WERI-Rb-1 (cell line): Measurements from ENCODE around the gene LRTM2.

Source experiments
- DNase-seq: peaks from one replicate; pipeline ENCODE4 v3.0.0-alpha.2; 2020
- H3K27ac ChIP-seq: fragments of 250-450 bp; sonication (Bioruptor Pico); 2 replicates; pipeline ENCODE4 v1.5.1; 2020; ENCODE audit warnings: mild to moderate bottlenecking, moderate library complexity
- H3K27me3 ChIP-seq: fragments of 250-450 bp; sonication (Bioruptor Pico); 2 replicates; pipeline ENCODE4 v1.5.1; 2021; ENCODE audit warnings: mild to moderate bottlenecking, low read depth, moderate library complexity; ENCODE audit not compliant: insufficient read depth, severe bottlenecking
- H3K36me3 ChIP-seq: fragments of 250-450 bp; sonication (Bioruptor Pico); 2 replicates; pipeline ENCODE4 v1.5.1; 2020; ENCODE audit warnings: mild to moderate bottlenecking, moderate library complexity
- H3K4me3 ChIP-seq: 2 replicates; pipeline ENCODE4 v1.5.1; 2011; ENCODE audit warnings: low read depth, mild to moderate bottlenecking, control low read depth, low read length
- H3K9me3 ChIP-seq: fragments of 250-450 bp; sonication (Bioruptor Pico); 2 replicates; pipeline ENCODE4 v1.5.1; 2021; ENCODE audit warnings: mild to moderate bottlenecking, moderate library complexity; ENCODE audit not compliant: severe bottlenecking
- TF ChIP-seq, protein P1 (sequence below): IDR thresholded peaks from 2 replicates; pipeline ENCODE4 v1.5.1; 2011; ENCODE audit warnings: low read depth, mild to moderate bottlenecking, control low read depth, inconsistent platforms, low read length

The LRTM2 gene

DNA sequence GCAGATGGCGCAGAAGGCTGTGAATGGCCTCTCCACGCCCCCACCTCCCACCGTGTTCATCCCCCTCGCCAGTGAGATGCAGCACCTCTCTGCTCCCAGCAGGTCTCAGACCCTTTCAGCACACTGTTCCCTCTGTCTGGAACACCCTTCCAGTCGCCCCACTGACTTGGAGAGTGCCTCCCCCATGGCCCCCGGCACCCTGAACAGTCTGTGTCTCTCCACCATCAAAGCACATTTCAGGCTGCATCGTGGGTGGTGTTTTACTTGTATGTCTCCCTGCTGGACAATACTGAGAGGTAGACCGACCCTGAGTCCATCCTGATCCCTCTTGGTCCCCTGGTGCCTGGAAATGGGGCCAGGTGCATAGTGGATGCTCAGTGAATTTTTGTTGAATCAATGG lies 63.1 kb downstream of the LRTM2 start:
- TF ChIP-seq, protein P1, sequence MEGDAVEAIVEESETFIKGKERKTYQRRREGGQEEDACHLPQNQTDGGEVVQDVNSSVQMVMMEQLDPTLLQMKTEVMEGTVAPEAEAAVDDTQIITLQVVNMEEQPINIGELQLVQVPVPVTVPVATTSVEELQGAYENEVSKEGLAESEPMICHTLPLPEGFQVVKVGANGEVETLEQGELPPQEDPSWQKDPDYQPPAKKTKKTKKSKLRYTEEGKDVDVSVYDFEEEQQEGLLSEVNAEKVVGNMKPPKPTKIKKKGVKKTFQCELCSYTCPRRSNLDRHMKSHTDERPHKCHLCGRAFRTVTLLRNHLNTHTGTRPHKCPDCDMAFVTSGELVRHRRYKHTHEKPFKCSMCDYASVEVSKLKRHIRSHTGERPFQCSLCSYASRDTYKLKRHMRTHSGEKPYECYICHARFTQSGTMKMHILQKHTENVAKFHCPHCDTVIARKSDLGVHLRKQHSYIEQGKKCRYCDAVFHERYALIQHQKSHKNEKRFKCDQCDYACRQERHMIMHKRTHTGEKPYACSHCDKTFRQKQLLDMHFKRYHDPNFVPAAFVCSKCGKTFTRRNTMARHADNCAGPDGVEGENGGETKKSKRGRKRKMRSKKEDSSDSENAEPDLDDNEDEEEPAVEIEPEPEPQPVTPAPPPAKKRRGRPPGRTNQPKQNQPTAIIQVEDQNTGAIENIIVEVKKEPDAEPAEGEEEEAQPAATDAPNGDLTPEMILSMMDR, result no peak
- H3K36me3 ChIP-seq, result peaks cover 4% of the 10 kb centered on the region; the same call in 1 of the 2 replicates
- H3K27ac ChIP-seq, result no peak overlapping the region
- DNase-seq, result no peak
- no peaks in the 10 kb centered on the region for H3K9me3 ChIP-seq
- no peaks in the 10 kb centered on the region for H3K27me3 ChIP-seq
- no peak overlapping the region for H3K4me3 ChIP-seq

DNA sequence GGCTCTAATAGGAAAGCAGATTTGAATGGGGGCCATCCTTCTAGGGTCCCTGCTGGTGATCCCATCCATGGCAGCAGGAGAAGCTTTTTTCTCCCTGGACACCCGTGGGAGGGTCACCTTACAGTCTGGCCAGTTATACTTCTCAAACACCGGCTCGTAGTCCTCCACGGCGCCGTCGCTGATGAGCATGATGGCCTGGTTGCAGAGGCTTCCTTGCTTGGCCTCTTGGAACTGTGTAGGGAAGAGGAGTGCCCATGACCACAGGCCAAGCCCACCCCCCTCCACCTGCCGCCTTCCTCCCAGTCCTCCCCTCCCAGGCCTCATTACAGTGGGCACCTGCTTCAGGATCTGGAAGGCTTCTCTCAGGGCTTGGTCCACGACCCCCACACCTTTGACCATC lies 64.3 kb downstream of the LRTM2 start:
- no peak for DNase-seq
- H3K27me3 ChIP-seq, result no peaks in the 10 kb centered on the region
- H3K27ac ChIP-seq, result no peak overlapping the region
- no peaks in the 10 kb centered on the region for H3K9me3 ChIP-seq
- TF ChIP-seq, protein P1, result no peak
- peaks cover 4% of the 10 kb centered on the region; the same call in 1 of the 2 replicates for H3K36me3 ChIP-seq
- no peak overlapping the region for H3K4me3 ChIP-seq

DNA sequence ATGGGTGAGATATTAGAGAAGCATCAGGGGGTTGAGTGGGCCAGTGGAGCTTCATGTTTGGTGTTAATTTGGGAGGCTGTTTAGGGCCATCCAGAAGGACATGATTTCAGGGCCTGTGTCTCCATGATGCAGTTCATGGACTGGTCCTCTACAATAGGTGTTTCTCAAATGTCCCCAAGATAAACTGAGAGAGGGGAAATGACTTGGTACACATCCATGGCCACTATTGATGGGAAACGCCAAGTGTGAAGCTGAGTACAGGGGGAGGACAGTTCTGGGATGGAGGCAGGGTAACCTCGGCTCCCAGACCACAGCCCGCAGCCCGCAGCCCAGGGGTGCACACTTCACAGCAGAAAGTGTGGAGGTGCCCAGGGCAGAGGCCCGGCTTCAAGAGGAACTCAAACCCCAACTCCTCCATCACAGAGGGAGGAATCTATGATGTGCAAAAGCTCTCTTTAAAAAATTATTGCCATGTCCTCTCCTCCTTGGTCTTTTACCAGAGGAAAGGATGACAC lies 64.8 kb downstream of the LRTM2 start:
- TF ChIP-seq, protein P1, result no peak
- no peaks in the 10 kb centered on the region for H3K9me3 ChIP-seq
- no peak overlapping the region for H3K27ac ChIP-seq
- no peaks in the 10 kb centered on the region for H3K27me3 ChIP-seq
- no peak for DNase-seq
- peaks cover 4% of the 10 kb centered on the region; the same call in 1 of the 2 replicates for H3K36me3 ChIP-seq
- no peak overlapping the region for H3K4me3 ChIP-seq

DNA sequence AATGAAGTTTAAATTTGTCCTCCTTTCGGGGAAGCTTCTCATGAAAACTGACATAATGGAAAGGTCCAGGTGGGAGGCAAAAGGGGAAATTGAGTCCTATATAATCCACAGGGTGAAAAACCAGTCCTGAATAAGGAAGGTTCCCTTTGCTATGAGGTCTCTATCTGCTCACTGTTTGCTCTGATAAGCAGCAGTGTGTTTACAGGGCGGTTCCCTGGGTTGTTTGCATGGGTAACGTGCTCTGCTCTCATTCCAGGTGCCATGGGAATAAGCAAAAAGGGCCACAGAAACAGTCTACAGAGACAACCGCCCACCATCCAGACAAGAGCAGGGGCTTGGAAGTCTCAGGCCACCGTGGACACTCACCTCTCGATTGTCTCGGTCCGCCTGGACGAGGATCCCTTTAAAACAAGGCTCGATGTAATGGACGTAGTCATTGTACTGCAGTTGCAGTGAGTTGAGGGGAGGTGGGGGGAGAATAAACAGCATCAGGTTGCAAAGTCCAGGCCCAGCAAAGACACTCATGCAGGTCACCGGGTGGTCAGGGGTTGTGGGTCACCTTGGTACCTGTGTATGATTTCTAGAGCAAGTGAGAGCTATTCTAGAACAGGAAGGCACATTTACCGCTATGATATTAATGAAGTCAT lies 65.4 kb downstream of the LRTM2 start:
- TF ChIP-seq, protein P1, result no peak
- no peak for DNase-seq
- H3K27me3 ChIP-seq, result no peaks in the 10 kb centered on the region
- peaks cover 4% of the 10 kb centered on the region; the same call in 1 of the 2 replicates for H3K36me3 ChIP-seq
- no peak overlapping the region for H3K4me3 ChIP-seq
- H3K9me3 ChIP-seq, result no peaks in the 10 kb centered on the region
- no peak overlapping the region for H3K27ac ChIP-seq
